C4-2B (cell line): ENCODE results near the gene KCNIP1.

Experiments
- H3K27ac ChIP-seq: fragments of 450-650 bp; 2 replicates; pipeline ENCODE4 v1.5.1; 2017
- CTCF ChIP-seq: fragments of 450-650 bp; conservative IDR thresholded peaks from 2 replicates; pipeline ENCODE4 v1.5.1; 2017; ENCODE audit warnings: mild to moderate bottlenecking
- ZFX ChIP-seq: fragments of 450-650 bp; IDR thresholded peaks from 2 replicates; pipeline ENCODE4 v1.6.1; 2017

The KCNIP1 gene

GRCh38 chr5:170498811-170499351 lies 4.9 kb upstream of the KCNIP1 start:
- TF ChIP-seq ZFX = no peak
- TF ChIP-seq CTCF = no peak
- no peak overlapping the region for H3K27ac ChIP-seq

- no peak overlapping the region for H3K27ac ChIP-seq
- TF ChIP-seq CTCF = no peak
- TF ChIP-seq ZFX = no peak
These were observed 4.2 kb upstream of the KCNIP1 start for GRCh38 chr5:170499621-170500020.

GRCh38 chr5:170501361-170501760 lies 2.5 kb upstream of the KCNIP1 start:
- TF ChIP-seq CTCF (no peak), ZFX (no peak)
- H3K27ac ChIP-seq = no peak overlapping the region

DNA sequence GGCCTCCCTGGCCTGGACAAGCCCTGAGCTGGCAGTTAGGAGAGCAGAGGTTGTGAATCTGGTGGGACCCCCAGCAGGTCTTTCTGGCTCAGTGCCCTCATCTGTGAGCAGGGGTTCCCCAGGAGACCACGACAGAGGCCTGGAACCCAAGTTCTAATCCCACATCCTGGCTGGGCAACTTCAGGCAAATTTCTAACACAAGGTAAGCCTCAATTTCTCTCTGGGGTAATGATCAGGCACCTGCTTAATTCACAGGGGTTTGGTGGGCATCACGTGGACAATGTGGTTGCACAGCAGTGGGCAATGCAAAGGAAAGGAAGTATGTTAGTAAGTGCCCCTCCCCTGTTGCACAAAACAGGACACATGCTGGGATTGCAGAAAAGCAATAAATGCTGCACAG lies 1.9 kb upstream of the KCNIP1 start:
- H3K27ac ChIP-seq = no peak overlapping the region
- TF ChIP-seq CTCF (no peak), ZFX (no peak)

DNA sequence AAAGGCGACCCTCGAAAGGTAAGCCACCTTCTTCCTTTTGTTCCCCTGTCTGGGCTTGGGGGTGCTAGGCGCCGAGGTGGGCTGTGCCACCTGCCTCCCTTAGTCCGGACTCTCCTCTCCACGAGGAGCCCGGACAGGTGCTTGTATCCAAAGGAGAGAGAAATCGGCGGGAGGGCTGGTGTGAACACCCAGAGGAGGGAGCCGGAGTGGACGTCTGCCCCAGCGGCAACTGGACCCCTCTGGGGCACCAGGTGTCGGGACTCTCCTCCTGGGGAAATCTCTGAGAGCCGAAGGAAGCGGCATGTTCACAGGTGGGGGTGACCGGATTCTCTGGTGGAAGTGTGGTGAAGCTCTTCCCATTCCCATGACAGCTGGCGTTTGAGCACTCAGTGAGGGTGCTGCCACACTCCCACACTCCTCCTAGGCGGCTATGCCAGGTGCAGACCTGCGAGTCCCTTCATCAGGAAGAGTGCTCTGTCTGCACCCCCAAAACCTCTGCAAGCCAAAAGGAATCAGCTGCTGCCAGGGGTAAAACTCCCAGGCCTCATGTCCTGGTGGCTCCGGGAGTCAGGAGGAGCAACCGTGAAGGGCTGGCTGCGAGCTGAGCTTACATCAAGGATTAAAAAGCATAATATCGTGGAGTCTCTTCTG lies 921 bp downstream of the KCNIP1 start:
- TF ChIP-seq CTCF (no peak), ZFX (no peak)
- H3K27ac ChIP-seq = no peak overlapping the region

DNA sequence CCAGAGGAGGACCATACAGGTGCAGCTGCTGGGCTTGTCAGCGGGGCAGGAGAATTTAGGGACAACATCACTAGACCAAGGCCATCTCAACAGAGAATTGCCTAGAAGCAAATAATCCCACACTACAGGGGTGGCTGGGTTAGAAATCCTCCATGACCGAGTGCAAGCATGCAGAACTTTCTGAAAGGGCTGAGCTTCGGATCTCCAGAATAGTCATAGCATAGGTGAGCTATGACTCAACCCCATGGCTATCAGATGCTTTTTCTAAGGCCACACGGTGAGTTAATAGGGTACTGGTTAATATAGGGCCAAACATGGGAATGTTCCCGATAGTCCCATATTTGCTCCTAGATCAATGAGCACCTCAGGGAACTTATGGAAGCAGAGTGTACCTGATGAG lies 4.2 kb downstream of the KCNIP1 start:
- H3K27ac ChIP-seq = no peak overlapping the region
- TF ChIP-seq ZFX (no peak), CTCF (no peak)

- TF ChIP-seq ZFX (no peak), CTCF (no peak; the same call in 1 of the 2 replicates)
- H3K27ac ChIP-seq = no peak overlapping the region
These were observed 5.0 kb downstream of the KCNIP1 start for GRCh38 chr5:170508660-170509347.
